Sigmoid colon (tissue), 7 donors: ENCODE data around the gene SPINK9. TPM values are rescaled to one million over a fixed set of nuclear protein-coding genes. Genes with fewer than 3 reads are reported as not detected.

ENCODE experiments used
- DNase-seq: peaks from one replicate; pipeline ENCODE4 v3.0.0-alpha.2; 2019
- H3K27ac ChIP-seq, 4 donors: fragments of 200-600 bp; sonication (generic); one replicate each; pipeline ENCODE4 v1.5.1; 2016 to 2019; ENCODE audit warnings: mild to moderate bottlenecking in 1 of 4
- H3K27me3 ChIP-seq, 3 donors: fragments of 200-600 bp; sonication (generic); one replicate each; pipeline ENCODE4 v1.5.1; 2019; ENCODE audit warnings: mild to moderate bottlenecking in 1 of 3
- H3K36me3 ChIP-seq, 4 donors: fragments of 200-600 bp; sonication (generic); one replicate each; pipeline ENCODE4 v1.5.1; 2016 to 2019
- H3K4me1 ChIP-seq, 4 donors: fragments of 200-600 bp; sonication (generic); one replicate each; pipeline ENCODE4 v1.5.1; 2017 to 2019
- H3K4me3 ChIP-seq, 4 donors: fragments of 200-600 bp; sonication (generic); one replicate each; pipeline ENCODE4 v1.5.1; 2017 to 2019; ENCODE audit warnings: mild to moderate bottlenecking in 2 of 4, moderate library complexity in 1 of 4
- H3K9me3 ChIP-seq, 4 donors: fragments of 200-600 bp in 3 of 4; sonication (generic) in 3 of 4; one replicate each; pipeline versions ENCODE4 v1.5.1 to v1.6.1; 2013 to 2019
- CTCF ChIP-seq, 4 experiments: fragments of 450-650 bp in 3 of 4; fragments of 200-600 bp in 1 of 4; IDR thresholded peaks; one replicate each; pipeline ENCODE4 v1.5.1; 2016 to 2019; ENCODE audit warnings: antibody characterized with exemption in 4 of 4, mild to moderate bottlenecking in 3 of 4, moderate library complexity in 2 of 4
- EP300 ChIP-seq, 4 donors: sonication (generic); formaldehyde crosslinking; IDR thresholded peaks; one replicate each; pipeline ENCODE4 v1.6.1; 2017; ENCODE audit warnings: antibody characterized with exemption in 4 of 4
- POLR2A ChIP-seq, 2 donors: fragments of 450-650 bp; IDR thresholded peaks; one replicate each; pipeline ENCODE4 v1.6.1; 2016; ENCODE audit warnings: antibody characterized with exemption in 2 of 2, mild to moderate bottlenecking in 2 of 2, moderate library complexity in 2 of 2
- POLR2AphosphoS5 ChIP-seq, 4 donors: sonication (generic); formaldehyde crosslinking; IDR thresholded peaks; one replicate each; pipeline ENCODE4 v1.6.1; 2017; ENCODE audit warnings: antibody characterized with exemption in 4 of 4
- WGBS, 2 donors: extraction: QIAGEN DNeasy Blood & Tissue Kit; methylation state at CpG; one replicate each; pipeline ENCODE4 v1.1.7; 2013; 5-methylcytosine and 5-hydroxymethylcytosine counted together
- intact Hi-C: fragments of 100-400 bp; cut with DNase I; formaldehyde crosslinking; loops from one replicate; pipeline ENCODE4 v1.15.1; 2023
- polyA plus RNA-seq, 3 donors: library from polyadenylated mRNA; stranded (reverse); fragments of 200-250 nt; gene quantifications; one replicate each; pipeline ENCODE4 v1.2.3, GENCODE V29; 2013
- total RNA-seq, 4 donors: library from RNA; depleted of rRNA; stranded (reverse); fragments of >200 nt; gene quantifications; one replicate each; pipeline ENCODE4 v1.1.0, GENCODE V29; 2016
- donor health status: healthy with polysubstance abuse.
- donor health status: Bipolar disorder and iron deficiency.
- donor health status: healthy.

SPINK9 gene
- total and polyA plus RNA-seq, 7 donors = not detected

- no peaks in the 10 kb centered on the region for H3K27me3 ChIP-seq
- no peak for DNase-seq
- H3K9me3 ChIP-seq = no peaks in the 10 kb centered on the region
- no peak overlapping the region for H3K4me3 ChIP-seq
- H3K36me3 ChIP-seq = no peaks in the 10 kb centered on the region
- no peak for TF ChIP-seq EP300 (IDR thresholded peaks at IDR 0.05)
- H3K27ac ChIP-seq = peak overlapping the region in 1 of 4 donors; percentile 15
- intact Hi-C loops = no loop called here
- 81 to 83% methylated on average over 7 of the region's 7 CpGs for WGBS, 2 donors
- peaks cover 0 to 11% (median 4%) of the 10 kb centered on the region in 4 donors for H3K4me1 ChIP-seq
Measured at GRCh38 chr5:148343603-148344487, 8.5 kb downstream of the SPINK9 start.

GRCh38 chr5:148347706-148348105, 12.3 kb downstream of the SPINK9 start:
- Histone ChIP-seq H3K36me3 (no peaks in the 10 kb centered on the region), H3K27me3 (no peaks in the 10 kb centered on the region), H3K9me3 (no peaks in the 10 kb centered on the region), H3K27ac (no peak overlapping the region), H3K4me3 (no peak overlapping the region), H3K4me1 (peaks cover 0 to 7% (median 4%) of the 10 kb centered on the region in 4 donors)
- DNase-seq = no peak
- intact Hi-C loops = no loop called here
- TF ChIP-seq POLR2AphosphoS5 (IDR thresholded peaks at IDR 0.05) = no peak
- no peak for TF ChIP-seq CTCF (IDR thresholded peaks at IDR 0.05)
- no peak for TF ChIP-seq POLR2A (IDR thresholded peaks at IDR 0.05)
- no peak for TF ChIP-seq EP300 (IDR thresholded peaks at IDR 0.05)
- WGBS, 2 donors = 87 to 91% methylated on average over 1 of the region's 1 CpG

GRCh38 chr5:148352696-148353095, 17.3 kb downstream of the SPINK9 start:
- Histone ChIP-seq H3K36me3 (no peaks in the 10 kb centered on the region), H3K4me3 (no peak overlapping the region), H3K4me1 (no peaks in the 10 kb centered on the region), H3K27me3 (no peaks in the 10 kb centered on the region), H3K9me3 (no peaks in the 10 kb centered on the region), H3K27ac (no peak overlapping the region)
- intact Hi-C loops = no loop called here
- TF ChIP-seq EP300 (IDR thresholded peaks at IDR 0.05) (no peak), CTCF (IDR thresholded peaks at IDR 0.05) (no peak), POLR2A (IDR thresholded peaks at IDR 0.05) (no peak), POLR2AphosphoS5 (IDR thresholded peaks at IDR 0.05) (no peak)
- no peak for DNase-seq
- WGBS, 2 donors = 58 to 99% methylated on average over 1 of the region's 1 CpG

GRCh38 chr5:148353634-148354033, 18.3 kb downstream of the SPINK9 start:
- intact Hi-C loops = no loop called here
- no peak overlapping the region for H3K27ac ChIP-seq
- no peak for DNase-seq
- no peaks in the 10 kb centered on the region for H3K36me3 ChIP-seq
- H3K9me3 ChIP-seq = no peaks in the 10 kb centered on the region
- no peaks in the 10 kb centered on the region for H3K4me1 ChIP-seq
- TF ChIP-seq EP300 (IDR thresholded peaks at IDR 0.05) = no peak
- TF ChIP-seq CTCF (IDR thresholded peaks at IDR 0.05) = no peak
- TF ChIP-seq POLR2A (IDR thresholded peaks at IDR 0.05) = no peak
- no peak for TF ChIP-seq POLR2AphosphoS5 (IDR thresholded peaks at IDR 0.05)
- H3K4me3 ChIP-seq = no peak overlapping the region
- 89 to 97% methylated on average over 2 of the region's 2 CpGs for WGBS, 2 donors
- H3K27me3 ChIP-seq = no peaks in the 10 kb centered on the region

- TF ChIP-seq POLR2A (IDR thresholded peaks at IDR 0.05) = no peak
- no peak for TF ChIP-seq POLR2AphosphoS5 (IDR thresholded peaks at IDR 0.05)
- TF ChIP-seq EP300 (IDR thresholded peaks at IDR 0.05) = no peak
- TF ChIP-seq CTCF (IDR thresholded peaks at IDR 0.05) = no peak
- DNase-seq = no peak
- Histone ChIP-seq H3K27me3 (no peaks in the 10 kb centered on the region), H3K4me3 (no peak overlapping the region), H3K36me3 (no peaks in the 10 kb centered on the region), H3K9me3 (no peaks in the 10 kb centered on the region), H3K27ac (no peak overlapping the region), H3K4me1 (no peaks in the 10 kb centered on the region)
- intact Hi-C loops = no loop called here
Measured at GRCh38 chr5:148364343-148364742, 29.0 kb downstream of the SPINK9 start.
